GM18508 (cell line): Measurements from ENCODE around the gene ASIP.
"Not testable (repeated sequence)": the region's sequence is repeated elsewhere in the genome, so short reads cannot be mapped to it uniquely, and the experiment has no call there.

Experiments
- ATAC-seq: cut with Tn5 transposase; IDR thresholded peaks from one replicate; pipeline ENCODE4 v1.9.1; 2021; ENCODE audit warnings: moderate number of reproducible peaks; ENCODE audit not compliant: insufficient read depth, unreplicated experiment

Gene ASIP

DNA sequence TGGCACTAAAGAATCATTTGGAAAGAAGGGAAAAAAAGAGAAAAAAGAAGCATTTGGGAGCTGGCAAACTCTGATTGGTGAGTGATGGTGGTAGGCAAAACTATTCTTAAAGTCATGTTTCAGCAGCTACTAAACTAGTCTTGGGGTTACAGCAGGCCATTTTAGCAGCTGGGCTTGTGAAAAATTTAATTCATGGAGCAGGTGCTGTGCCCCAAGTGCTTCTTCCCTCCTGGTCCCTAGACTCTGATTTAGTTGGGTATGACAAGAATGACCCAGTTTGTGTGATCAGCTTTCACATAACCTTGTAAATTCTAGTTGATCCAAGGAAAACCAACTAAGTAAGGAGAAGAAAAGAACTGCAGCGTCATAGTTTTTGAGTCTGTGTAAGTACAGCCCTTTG lies 1.1 kb upstream of the ASIP start:
- no peak for ATAC-seq

DNA sequence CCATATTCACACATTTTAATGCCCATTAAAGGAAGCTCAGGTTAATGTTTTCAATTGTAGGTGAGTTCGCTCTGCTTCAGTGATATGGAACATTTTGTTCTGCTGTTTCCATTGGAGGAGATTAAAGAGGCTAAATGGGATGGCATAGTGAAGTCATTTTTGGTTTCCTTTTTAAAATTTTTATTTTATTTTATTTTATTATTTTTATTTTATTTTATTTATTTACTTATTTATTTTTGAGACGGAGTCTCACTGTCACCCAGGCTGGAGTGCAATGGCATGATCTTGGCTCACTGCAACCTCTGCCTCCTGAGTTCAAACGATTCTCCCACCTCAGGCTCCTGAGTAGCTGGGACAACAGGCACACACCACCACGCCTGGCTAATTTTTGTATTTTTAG lies 792 bp downstream of the ASIP start:
- not testable (repeated sequence) for ATAC-seq

- no peak for ATAC-seq
Observed at GRCh38 chr20:34242879-34243278, 1.7 kb downstream of the ASIP start.

DNA sequence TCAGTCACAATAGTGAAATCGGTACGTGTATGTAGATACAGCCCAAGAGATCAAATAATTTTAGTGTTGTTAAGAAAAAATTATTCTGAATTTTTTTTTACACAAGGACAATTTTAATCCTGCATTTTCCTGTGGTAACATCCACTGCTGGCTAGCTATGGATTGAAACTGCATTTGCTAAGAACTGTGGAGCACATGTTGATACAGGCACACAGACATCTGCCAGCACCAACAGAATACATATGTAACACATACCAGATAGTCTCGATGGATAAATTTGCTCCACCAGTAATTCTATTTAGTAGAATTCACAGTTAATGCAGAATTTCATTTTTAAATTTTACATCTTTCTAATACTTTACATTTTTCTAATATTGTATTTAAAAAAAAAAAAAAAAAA lies 2.2 kb downstream of the ASIP start:
- no peak for ATAC-seq

DNA sequence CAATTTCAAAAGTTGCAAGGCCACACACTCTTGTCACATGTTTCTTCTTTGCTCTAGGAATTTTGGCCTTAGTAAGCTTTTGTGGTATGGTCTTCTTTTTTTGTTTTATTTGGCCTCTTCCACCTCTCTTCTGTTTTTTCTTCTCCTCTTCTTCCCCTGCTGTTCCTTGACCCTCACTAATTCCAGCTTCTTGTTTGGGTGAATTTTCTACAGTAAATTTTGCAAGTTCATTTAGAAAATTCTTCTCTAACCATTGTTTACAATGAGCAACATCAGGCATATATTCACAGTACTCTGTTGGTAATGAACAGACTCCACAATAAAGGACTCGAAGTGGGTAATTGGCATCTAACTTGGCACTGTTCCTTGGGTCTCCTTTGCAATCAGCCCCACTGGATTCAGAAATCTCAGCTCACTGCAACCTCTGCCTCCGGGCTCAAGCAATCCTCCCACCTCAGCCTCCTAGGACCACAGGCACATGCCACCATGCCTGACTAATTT lies 5.0 kb downstream of the ASIP start:
- ATAC-seq, result no peak

DNA sequence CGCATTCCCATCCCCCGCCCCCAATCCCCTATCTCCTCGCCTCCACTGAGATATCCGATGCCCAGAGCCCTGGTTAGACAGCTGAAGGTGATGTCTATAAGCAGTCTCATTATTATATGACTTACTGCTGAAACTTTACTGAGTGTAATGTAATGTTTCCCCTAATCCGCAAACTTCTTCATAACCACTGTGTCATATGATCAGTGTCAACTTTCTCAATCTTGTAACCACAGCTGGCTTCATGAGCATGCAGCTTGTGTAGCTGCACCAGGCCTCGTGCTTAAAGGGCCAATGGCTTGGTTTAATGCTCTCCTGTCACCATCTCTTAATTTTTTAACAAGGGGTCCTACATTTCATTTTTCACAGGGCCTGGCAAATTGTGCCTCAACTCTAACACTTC lies 8.1 kb downstream of the ASIP start:
- ATAC-seq, result no peak

DNA sequence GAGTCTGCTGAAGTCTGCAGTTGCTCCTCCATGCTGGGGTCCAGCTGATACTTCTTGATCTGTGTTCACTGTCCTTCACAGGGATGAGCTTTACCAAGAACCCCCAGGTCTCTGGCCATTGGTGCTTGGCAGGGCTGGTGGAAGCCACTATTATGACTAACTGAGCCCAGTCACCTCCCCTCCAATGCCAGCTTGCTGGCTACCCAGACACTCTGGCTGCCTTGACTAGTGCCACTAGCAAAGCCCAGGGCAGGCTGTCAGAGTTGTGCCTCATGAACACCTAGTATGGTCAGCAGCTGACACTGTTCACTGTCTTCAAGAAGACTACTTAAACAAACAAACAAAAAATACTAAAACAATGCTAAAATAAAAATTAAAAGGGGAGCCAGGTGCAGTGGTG lies 8.8 kb downstream of the ASIP start:
- ATAC-seq, result no peak

GRCh38 chr20:34251619-34252018 lies 10.4 kb downstream of the ASIP start:
- no peak for ATAC-seq

DNA sequence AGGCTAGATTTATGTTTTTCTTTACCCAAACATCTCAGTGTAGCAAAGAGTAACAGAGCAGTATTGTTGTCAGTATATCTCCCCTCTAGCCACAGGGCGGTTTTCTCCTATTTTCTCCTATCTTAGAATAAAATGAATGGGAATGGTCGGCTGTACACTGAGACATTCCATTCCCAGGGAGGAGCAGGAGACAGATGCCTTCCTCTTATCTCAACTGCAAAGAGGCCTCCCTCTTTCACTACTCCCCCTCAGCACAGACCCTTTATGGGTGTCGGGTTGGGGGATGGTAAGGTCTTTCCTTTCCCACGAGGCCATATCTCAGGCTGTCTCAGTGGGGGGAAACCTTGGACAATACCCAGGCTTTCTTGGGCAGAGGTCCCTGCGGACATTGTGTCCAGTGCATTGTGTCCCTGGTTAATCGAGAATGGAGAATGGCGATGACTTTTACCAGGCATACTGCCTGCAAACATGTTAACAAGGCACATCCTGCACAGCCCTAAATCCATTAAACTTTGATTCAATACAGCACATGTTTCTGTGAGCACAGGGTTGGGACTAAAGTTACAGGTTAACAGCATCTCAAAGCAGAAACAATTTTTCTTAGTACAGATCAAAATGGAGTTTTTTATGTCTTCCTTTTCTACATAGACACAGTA lies 11.3 kb downstream of the ASIP start:
- not testable (repeated sequence) for ATAC-seq

DNA sequence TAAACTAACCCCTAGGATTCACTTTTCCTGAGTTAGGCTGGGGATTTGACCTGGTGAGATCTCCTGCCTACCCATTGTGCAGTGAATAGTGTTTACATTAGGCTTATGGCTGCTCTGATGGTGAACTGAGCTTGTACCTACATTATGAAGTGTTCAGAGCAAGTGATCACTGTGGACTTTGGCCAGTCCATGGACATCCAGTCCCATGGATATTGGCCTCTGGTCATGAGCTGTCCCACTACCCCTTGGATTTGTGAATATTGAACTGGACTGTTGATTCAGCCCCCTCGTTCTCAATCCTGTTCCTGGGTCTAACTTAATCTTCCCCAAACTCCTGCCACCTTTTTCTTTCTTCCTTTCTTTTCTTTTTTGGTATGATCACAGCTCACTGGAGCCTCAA lies 13.8 kb downstream of the ASIP start:
- no peak for ATAC-seq

DNA sequence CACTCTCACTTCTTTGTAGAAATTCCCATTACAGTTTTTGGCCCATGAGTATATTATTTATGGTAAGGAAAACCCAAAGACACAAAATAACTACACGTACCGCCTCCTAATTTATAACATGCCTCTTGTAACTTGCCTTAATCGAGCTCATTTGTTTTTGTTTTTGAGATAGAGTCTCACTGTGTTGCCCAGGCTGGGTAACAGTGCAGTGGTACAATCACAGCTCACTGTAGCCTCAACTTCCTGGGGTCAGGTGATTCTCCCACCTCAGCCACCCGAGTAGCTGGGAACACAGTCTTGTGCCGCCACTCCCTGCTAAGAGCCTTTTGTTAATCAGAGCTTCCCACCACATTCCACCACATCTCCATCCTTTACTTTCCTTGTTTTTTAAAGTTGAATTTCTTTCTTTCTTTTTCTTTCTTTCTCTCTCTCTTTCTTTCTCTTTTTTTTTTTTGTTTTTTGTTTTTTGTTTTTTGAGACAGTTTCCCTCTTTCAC lies 15.5 kb downstream of the ASIP start:
- ATAC-seq, result no peak

DNA sequence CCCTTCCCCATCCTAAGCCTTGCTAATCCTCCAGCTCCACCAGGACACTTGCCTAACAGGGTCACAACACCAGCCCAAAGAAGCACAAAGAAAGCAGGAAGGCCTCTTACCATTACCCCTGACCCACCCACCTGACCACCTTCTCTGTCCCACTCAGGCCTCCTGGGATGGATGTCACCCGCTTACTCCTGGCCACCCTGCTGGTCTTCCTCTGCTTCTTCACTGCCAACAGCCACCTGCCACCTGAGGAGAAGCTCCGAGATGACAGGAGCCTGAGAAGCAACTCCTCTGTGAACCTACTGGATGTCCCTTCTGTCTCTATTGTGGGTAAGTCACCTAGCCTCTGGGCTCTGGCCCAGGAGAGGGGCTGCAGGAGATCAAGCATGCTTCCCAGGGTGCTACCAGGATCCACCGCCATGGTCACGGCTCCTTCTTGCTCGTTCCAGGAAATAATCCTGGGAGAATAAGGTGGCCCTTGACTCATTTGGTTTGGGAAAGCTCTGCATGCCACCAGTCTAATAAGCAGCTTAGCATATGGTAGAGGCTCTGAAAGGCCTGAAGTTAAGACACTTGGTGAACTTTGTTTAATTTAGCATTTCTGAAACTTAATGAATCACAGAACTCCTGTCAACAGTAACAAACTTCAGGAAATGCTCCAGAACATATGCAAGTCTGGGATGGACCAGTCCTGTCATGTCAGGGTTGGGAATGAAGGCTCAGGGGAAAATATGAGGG lies 19.2 kb downstream of the ASIP start:
- no peak for ATAC-seq

DNA sequence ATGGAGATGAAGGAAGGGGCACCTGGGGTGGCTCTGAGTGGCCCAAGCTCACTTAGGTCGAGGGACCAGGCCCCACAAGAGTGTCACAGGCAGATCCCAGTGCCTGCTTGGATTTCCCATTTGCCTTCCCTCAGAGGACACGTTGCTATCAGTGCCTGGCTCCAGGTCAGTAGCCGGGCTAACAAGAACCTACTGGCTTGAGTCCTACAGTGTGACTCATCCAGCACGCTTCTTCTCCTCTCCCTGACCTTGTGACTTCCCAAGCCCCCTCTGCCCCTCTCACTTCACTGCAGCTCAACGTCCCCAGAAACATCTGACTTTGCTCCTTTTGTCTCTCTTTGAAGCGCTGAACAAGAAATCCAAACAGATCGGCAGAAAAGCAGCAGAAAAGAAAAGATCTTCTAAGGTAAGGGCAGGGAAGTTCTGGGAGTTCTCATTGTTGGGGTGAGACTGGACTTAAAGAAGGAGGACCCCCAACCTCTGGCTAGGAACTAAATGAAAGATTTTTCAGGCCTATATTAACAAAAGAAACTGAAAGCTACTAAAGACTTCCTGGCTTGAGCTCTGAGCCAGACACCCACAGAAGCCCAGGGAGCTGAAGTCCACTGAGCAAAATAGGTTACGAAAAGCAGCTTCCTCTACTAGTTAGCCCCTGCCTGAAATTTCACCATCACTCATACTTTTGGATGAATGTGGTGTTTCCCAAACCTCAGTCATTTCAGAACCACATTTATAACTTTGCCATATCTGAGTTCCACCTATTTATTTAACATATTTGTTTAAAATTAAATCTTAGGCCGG lies 21.5 kb downstream of the ASIP start:
- no peak for ATAC-seq

- ATAC-seq, result not testable (repeated sequence)
Observed at GRCh38 chr20:34263468-34263867, 22.2 kb downstream of the ASIP start.

DNA sequence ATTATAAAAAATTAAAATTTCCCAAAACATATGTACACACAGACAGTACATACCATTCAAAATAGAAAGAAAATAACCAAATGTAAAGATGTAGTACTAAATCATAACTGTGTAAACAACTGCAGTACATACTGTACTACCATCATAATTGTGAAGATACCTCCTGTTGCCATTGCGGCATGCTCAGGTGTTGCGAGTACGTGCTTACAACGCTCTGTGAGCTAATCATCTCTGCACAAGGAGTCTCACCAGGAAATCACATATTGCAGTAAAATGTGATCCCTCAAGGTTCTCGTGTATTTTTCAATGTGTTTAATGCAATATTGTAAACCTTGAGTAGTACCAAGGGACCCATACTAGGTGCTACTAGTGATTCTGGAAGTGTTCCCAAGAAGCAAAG lies 22.9 kb downstream of the ASIP start:
- ATAC-seq, result no peak

DNA sequence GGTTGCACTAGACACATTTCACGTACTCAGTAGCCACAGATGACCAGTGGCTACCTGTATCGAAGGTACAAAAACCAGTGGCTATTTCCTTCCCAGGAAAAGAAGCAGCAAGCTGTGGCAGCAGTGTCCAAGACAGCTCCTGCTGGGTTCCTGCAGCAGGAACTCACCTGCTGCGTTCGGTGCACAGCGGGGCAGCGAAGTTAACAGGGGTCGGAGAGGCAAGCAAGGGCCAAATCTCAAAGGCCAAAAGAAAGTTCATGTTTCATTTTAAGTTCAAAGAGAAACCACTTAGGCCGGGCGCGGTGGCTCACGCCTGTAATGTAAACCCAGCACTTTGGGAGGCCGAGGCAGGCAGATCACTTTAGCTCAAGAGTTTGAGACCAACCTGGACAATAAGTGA lies 26.9 kb downstream of the ASIP start:
- ATAC-seq, result no peak

DNA sequence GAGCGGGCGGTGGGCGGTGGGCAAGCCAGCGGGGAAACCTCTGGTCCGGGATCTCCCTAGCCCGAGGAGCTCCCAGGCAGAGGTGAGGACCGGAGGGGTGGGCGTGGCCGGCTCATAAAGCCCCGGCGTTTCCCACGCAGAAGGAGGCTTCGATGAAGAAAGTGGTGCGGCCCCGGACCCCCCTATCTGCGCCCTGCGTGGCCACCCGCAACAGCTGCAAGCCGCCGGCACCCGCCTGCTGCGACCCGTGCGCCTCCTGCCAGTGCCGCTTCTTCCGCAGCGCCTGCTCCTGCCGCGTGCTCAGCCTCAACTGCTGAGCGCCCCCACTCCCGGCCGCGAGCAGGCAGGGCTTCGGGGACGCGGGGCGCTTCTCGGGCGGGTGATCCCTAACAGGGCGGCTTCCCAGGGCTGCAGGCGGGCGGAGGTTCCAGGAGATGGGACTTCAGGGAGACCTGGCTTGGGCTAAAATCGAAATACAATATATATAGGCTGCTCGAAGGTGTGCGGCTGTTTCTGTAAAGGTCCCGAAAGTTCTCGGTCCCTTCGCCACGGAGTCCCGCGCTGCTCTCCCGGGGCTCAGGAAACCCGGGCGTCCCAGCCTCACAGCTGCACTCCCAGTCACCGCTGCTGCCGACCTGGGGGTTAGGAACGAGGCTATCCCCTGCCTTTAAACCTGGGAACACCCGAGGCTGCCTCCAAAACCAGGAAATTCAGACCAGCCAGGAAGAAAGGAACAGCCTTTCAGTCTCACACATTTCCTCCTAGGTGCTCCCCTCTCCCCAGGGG lies 27.8 kb downstream of the ASIP start:
- no peak for ATAC-seq

DNA sequence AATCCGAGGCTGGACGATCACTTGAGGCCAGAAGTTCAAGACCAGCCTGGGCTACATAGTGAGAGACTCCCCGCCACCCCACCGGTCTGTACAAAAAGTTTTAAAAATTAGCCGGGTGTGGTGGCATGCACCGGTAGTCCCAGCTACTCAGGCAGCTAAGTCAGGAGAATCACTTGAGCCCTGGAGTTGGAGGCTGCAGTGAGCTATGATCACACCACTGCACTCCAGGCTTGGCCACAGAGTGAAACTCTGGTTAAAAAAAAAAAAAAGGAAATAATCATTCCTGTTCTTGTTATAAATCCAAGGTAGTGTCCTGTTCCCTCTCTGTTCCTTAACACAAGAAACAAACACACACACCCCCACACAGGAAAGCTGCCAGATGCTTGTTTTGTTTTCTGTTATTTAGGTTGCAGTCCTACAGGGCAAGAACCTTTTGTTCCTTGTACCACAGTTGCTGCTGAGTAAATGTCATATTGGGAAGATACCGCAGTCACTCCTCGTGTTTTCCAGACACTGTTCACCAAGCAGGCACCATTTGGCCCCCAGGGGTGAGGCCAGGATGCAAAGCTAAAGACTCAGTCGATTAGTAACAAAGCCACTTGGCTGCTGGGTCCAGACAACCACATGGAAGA lies 28.9 kb downstream of the ASIP start:
- no peak for ATAC-seq

GRCh38 chr20:34271956-34272355 lies 30.7 kb downstream of the ASIP start:
- ATAC-seq, result no peak

- no peak for ATAC-seq
Observed at GRCh38 chr20:34274694-34275093, 33.5 kb downstream of the ASIP start.
